CD14-positive monocyte (primary cell): Measurements from ENCODE around the gene ADAMTS4. TPM values are rescaled to one million over a fixed set of nuclear protein-coding genes. Genes with fewer than 3 reads are reported as not detected.

Experiments
- DNase-seq, 3 donors: peaks; one replicate each; pipeline ENCODE4 v3.0.0-alpha.2; 2011 to 2022
- H2AFZ ChIP-seq: 2 replicates; pipeline ENCODE4 v1.6.0; 2012; ENCODE audit warnings: mild to moderate bottlenecking, low read depth, low read length, inconsistent platforms; ENCODE audit not compliant: insufficient read depth, poor library complexity, severe bottlenecking
- H3K27ac ChIP-seq, 2 donors: 1 replicate in 1 of 2; 2 replicates in 1 of 2; pipeline ENCODE4 v1.5.1; 2012 to 2013; ENCODE audit warnings: low read length in 2 of 2, control low read depth in 1 of 2, inconsistent platforms in 1 of 2, low read depth in 1 of 2, mild to moderate bottlenecking in 1 of 2
- H3K27me3 ChIP-seq, 2 donors: one replicate each; pipeline versions ENCODE4 v1.6.0 to v1.6.1; 2011 to 2013; ENCODE audit warnings: low read length in 2 of 2; ENCODE audit not compliant: control insufficient read depth in 2 of 2, insufficient read depth in 2 of 2
- H3K36me3 ChIP-seq, 2 donors: replicated peaks in 1 of 2; 1 replicate in 1 of 2; 2 replicates in 1 of 2; pipeline versions ENCODE4 v1.5.1 to v1.6.1; 2012 to 2013; ENCODE audit warnings: low read length in 2 of 2, control low read depth in 1 of 2, inconsistent platforms in 1 of 2, mild to moderate bottlenecking in 1 of 2; ENCODE audit not compliant: insufficient read depth in 2 of 2, control insufficient read depth in 1 of 2
- H3K4me1 ChIP-seq, 2 donors: 1 replicate in 1 of 2; 2 replicates in 1 of 2; pipeline versions ENCODE4 v1.5.1 to v1.6.1; 2012 to 2013; ENCODE audit warnings: low read length in 2 of 2, control low read depth in 1 of 2, inconsistent platforms in 1 of 2, mild to moderate bottlenecking in 1 of 2, moderate library complexity in 1 of 2; ENCODE audit not compliant: insufficient read depth in 2 of 2, control insufficient read depth in 1 of 2
- H3K4me2 ChIP-seq: replicated peaks from 2 replicates; pipeline ENCODE3; 2012; ENCODE audit warnings: low read length, moderate library complexity, mild to moderate bottlenecking; ENCODE audit not compliant: poor library complexity, severe bottlenecking; ENCODE audit errors: extremely low read depth
- H3K4me3 ChIP-seq, 3 experiments: fragments of 200-600 bp in 1 of 3; sonication (generic) in 1 of 3; replicated peaks in 1 of 3; 1 replicate in 2 of 3; 2 replicates in 1 of 3; pipeline ENCODE4 v1.5.1; 2011 to 2013; ENCODE audit warnings: low read length in 3 of 3, mild to moderate bottlenecking in 3 of 3, control low read depth in 2 of 3, low read depth in 2 of 3, inconsistent platforms in 1 of 3, moderate library complexity in 1 of 3
- H3K79me2 ChIP-seq: 2 replicates; pipeline ENCODE4 v1.6.0; 2012; ENCODE audit warnings: mild to moderate bottlenecking, control low read depth, inconsistent platforms, low read length, moderate library complexity; ENCODE audit not compliant: insufficient read depth
- H3K9ac ChIP-seq: 2 replicates; pipeline ENCODE4 v1.6.0; 2017; ENCODE audit warnings: low read length, mild to moderate bottlenecking; ENCODE audit not compliant: insufficient read depth, poor library complexity, severe bottlenecking
- H3K9me3 ChIP-seq, 2 donors: replicated peaks in 1 of 2; 1 replicate in 1 of 2; 2 replicates in 1 of 2; pipeline versions ENCODE4 v1.5.1 to v1.6.1; 2012 to 2013; ENCODE audit warnings: low read length in 2 of 2, control low read depth in 1 of 2; ENCODE audit not compliant: control insufficient read depth in 1 of 2, insufficient read depth in 1 of 2
- H4K20me1 ChIP-seq: 2 replicates; pipeline ENCODE4 v1.6.0; 2012; ENCODE audit warnings: mild to moderate bottlenecking, low read length, control low read depth, moderate library complexity; ENCODE audit not compliant: insufficient read depth
- H3K27ac Mint-ChIP-seq, 7 donors: one replicate each; pipeline ENCODE4 v1.8.0; 2020; ENCODE audit warnings: mild to moderate bottlenecking in 7 of 7, mixed read lengths in 7 of 7, moderate library complexity in 6 of 7, inconsistent platforms in 2 of 7
- H3K27me3 Mint-ChIP-seq, 3 donors: one replicate each; pipeline ENCODE4 v1.8.0; 2021 to 2022; ENCODE audit warnings: low read depth in 3 of 3, mild to moderate bottlenecking in 3 of 3, mixed read lengths in 3 of 3, moderate library complexity in 3 of 3, inconsistent platforms in 1 of 3
- H3K36me3 Mint-ChIP-seq, 2 donors: one replicate each; pipeline ENCODE4 v1.8.0; 2020; ENCODE audit warnings: mixed read lengths in 2 of 2, inconsistent platforms in 1 of 2, mild to moderate bottlenecking in 1 of 2
- H3K4me1 Mint-ChIP-seq: one replicate; pipeline ENCODE4 v1.8.0; 2020; ENCODE audit warnings: mild to moderate bottlenecking, mixed read lengths
- H3K4me3 Mint-ChIP-seq, 2 donors: one replicate each; pipeline ENCODE4 v1.8.0; 2020; ENCODE audit warnings: mild to moderate bottlenecking in 2 of 2, mixed read lengths in 2 of 2, moderate library complexity in 1 of 2
- H3K9me3 Mint-ChIP-seq, 7 donors: one replicate each; pipeline ENCODE4 v1.8.0; 2020 to 2022; ENCODE audit warnings: mixed read lengths in 7 of 7, mild to moderate bottlenecking in 6 of 7, moderate library complexity in 6 of 7, inconsistent platforms in 2 of 7
- WGBS: methylation state at CpG from one replicate; pipeline ENCODE4 v1.1.5; 2013; ENCODE audit warnings: missing lambda C conversion rate; ENCODE audit not compliant: insufficient coverage; 5-methylcytosine and 5-hydroxymethylcytosine counted together
- intact Hi-C, 2 donors: fragments of 100-400 bp; cut with micrococcal nuclease; formaldehyde crosslinking; loops; one replicate each; pipeline versions ENCODE4 v1.15.0 to v1.15.1; 2023
- polyA plus RNA-seq, 3 donors: library from polyadenylated mRNA; depleted of rRNA in 1 of 3; unstranded in 2 of 3; stranded (reverse) in 1 of 3; fragments of 300-500 nt in 2 of 3; fragments of >200 nt in 1 of 3; fragmentation: Illumina TruSeq in 2 of 3; gene quantifications; 1 replicate in 2 of 3; 2 replicates in 1 of 3; pipeline ENCODE4 v1.2.3, GENCODE V29; 2012 to 2021
- TF ChIP-seq, protein P1 (sequence below): fragments of 200-600 bp; IDR thresholded peaks from one replicate; pipeline ENCODE4 v1.8.0; 2022; ENCODE audit warnings: antibody characterized with exemption, mild to moderate bottlenecking

ADAMTS4 gene
- polyA plus RNA-seq, 3 donors: 0.01 to 0.04 TPM; not detected in 1

DNA sequence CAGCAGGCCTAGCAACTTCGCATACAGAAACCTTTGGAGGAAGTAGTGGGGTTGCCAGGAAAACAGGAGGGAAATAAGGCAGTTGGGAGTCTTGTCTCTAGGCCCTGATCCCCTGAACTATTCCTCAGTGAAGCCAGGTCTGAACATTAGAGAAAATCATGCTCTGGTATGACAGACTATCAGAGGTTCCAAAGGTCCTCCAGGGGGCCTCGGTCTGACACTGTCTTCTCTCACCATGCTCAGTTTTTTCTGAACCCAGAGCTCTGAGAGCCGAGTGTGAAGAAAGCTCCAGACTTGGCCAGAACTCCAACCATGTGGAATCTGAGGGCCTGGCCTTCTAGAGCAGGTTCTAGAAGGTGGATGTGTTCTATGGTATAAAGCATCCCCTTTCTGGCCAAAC is 31.0 kb upstream of the ADAMTS4 start:
- Histone ChIP-seq H3K27ac (no peak overlapping the region), H3K4me2 (no peak overlapping the region), H3K4me1 (peaks cover 31% of the 10 kb centered on the region in 2 donors), H2AFZ (no peak overlapping the region), H3K4me3 (no peak overlapping the region), H4K20me1 (peaks cover 5% of the 10 kb centered on the region), H3K9me3 (no peaks in the 10 kb centered on the region), H3K27me3 (no peaks in the 10 kb centered on the region), H3K36me3 (peaks cover 25 to 30% of the 10 kb centered on the region in 2 donors), H3K79me2 (peaks cover 9% of the 10 kb centered on the region), H3K9ac (no peak overlapping the region)
- H3K27me3 Mint-ChIP-seq: peaks cover 0 to 5% (median 0%) of the 10 kb centered on the region in 3 donors
- WGBS: 85% methylated on average over 3 of the region's 3 CpGs
- DNase-seq: no peak
- TF ChIP-seq, protein P1, sequence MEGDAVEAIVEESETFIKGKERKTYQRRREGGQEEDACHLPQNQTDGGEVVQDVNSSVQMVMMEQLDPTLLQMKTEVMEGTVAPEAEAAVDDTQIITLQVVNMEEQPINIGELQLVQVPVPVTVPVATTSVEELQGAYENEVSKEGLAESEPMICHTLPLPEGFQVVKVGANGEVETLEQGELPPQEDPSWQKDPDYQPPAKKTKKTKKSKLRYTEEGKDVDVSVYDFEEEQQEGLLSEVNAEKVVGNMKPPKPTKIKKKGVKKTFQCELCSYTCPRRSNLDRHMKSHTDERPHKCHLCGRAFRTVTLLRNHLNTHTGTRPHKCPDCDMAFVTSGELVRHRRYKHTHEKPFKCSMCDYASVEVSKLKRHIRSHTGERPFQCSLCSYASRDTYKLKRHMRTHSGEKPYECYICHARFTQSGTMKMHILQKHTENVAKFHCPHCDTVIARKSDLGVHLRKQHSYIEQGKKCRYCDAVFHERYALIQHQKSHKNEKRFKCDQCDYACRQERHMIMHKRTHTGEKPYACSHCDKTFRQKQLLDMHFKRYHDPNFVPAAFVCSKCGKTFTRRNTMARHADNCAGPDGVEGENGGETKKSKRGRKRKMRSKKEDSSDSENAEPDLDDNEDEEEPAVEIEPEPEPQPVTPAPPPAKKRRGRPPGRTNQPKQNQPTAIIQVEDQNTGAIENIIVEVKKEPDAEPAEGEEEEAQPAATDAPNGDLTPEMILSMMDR: no peak
- no peak overlapping the region for H3K4me3 Mint-ChIP-seq
- no peaks in the 10 kb centered on the region for H3K9me3 Mint-ChIP-seq
- peak overlapping the region in 1 of 7 donors; percentile 34 for H3K27ac Mint-ChIP-seq
- intact Hi-C loops: loop anchor here (5.0 kb wide), 3 partner anchors 62 to 152 kb away; partner anchors contain the start of gene SDHC (in 1 of the 2)
- H3K4me1 Mint-ChIP-seq: peaks cover 35% of the 10 kb centered on the region
- peaks cover 29 to 33% of the 10 kb centered on the region in 2 donors for H3K36me3 Mint-ChIP-seq

DNA sequence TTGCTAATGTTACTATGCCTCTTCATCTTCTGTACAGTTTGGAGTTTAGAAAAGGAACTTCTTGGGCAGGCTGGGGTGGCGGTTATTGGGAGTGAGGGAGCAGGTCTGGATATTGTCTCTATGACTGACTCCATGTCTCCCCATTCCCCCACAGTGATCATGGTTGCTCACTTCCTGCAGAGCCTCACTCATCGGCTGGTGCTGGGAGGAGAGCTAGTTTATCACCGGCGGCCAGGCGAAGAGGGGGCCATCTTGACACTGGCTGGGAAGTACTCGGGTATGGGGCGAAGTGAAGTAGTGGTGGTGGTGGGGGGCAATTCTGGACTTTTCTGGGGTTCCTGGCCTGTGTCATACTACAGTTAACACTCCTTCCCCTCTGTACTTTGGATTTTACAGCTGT is 29.2 kb upstream of the ADAMTS4 start:
- peaks cover 38 to 43% of the 10 kb centered on the region in 2 donors for H3K36me3 Mint-ChIP-seq

More for the DNA sequence above, 29.2 kb upstream of the ADAMTS4 start:
- Mint-ChIP-seq H3K9me3 (peaks cover 0 to 2% (median 0%) of the 10 kb centered on the region in 7 donors), H3K4me1 (peaks cover 49% of the 10 kb centered on the region), H3K27me3 (peaks cover 0 to 5% (median 0%) of the 10 kb centered on the region in 3 donors), H3K4me3 (peak overlapping the region; percentile 66 to 72), H3K27ac (peak overlapping the region; percentile 77 to 96 (median 90))
- Histone ChIP-seq H3K27me3 (no peaks in the 10 kb centered on the region), H4K20me1 (peaks cover 11% of the 10 kb centered on the region), H3K9ac (no peak overlapping the region), H3K4me1 (peaks cover 32 to 45% of the 10 kb centered on the region in 2 donors), H3K36me3 (peaks cover 25 to 43% of the 10 kb centered on the region in 2 donors), H2AFZ (no peak overlapping the region), H3K27ac (peak overlapping the region; percentile 4 to 73), H3K4me3 (peak overlapping the region in 1 of 3 experiments; percentile 74), H3K9me3 (no peaks in the 10 kb centered on the region), H3K4me2 (peak overlapping the region; percentile 78), H3K79me2 (peaks cover 9% of the 10 kb centered on the region)
- 38% methylated on average over 2 of the region's 7 CpGs for WGBS
- intact Hi-C loops: loop anchor here in 1 of 2 donors (5.0 kb wide), 2 partner anchors 84 to 154 kb away; partner anchors contain the start of gene SDHC
- DNase-seq: no peak
- TF ChIP-seq, protein P1: no peak
